Tongue (tissue), 2 donors: ENCODE results near the gene MED20. TPM values are rescaled to one million over a fixed set of nuclear protein-coding genes. Genes with fewer than 3 reads are reported as not detected.

ENCODE experiments used
- small RNA-seq: library from RNA; depleted of rRNA; stranded (forward); fragments of <200 nt; gene quantifications from one replicate; pipeline ENCODE3, GENCODE V24; 2014; ENCODE audit warnings: low replicate concordance
- total RNA-seq: library from RNA; depleted of rRNA; stranded (reverse); fragments of >200 nt; gene quantifications from one replicate; pipeline ENCODE4 v1.2.3, GENCODE V29; 2014

MED20 gene
- total RNA-seq, 1 donor from 2014 or later: 26.6 TPM

Small RNA genes lying within 50 kb of the gene (small RNA-seq; reads per million reads assigned to genes)
- not detected for gene RF00019

Other genes with a start within 250 kb of the MED20 start
- 30.7 TPM for gene TFEB, start 185.5 kb downstream of the MED20 start, total RNA-seq
- not detected for gene PGC, start 173.7 kb downstream of the MED20 start, total RNA-seq
- 2.4 TPM for gene FRS3, start 141.2 kb downstream of the MED20 start, total RNA-seq
- gene PRICKLE4, start 140.4 kb downstream of the MED20 start, total RNA-seq: 4.4 TPM
- 88.1 TPM for gene TOMM6, start 133.4 kb downstream of the MED20 start, total RNA-seq
- 4.1 TPM for gene USP49, start 25.8 kb downstream of the MED20 start, total RNA-seq
- gene BYSL, start 360 bp upstream of the MED20 start, total RNA-seq: 15.5 TPM
- gene CCND3, start 20.7 kb upstream of the MED20 start, total RNA-seq: 20.3 TPM
- 18.8 TPM for gene TAF8, start 129.4 kb upstream of the MED20 start, total RNA-seq
- 8.5 TPM for gene C6orf132, start 221.5 kb upstream of the MED20 start, total RNA-seq